ENCODE results near the gene TFF1.
A peak's percentile ranks its signal among the peaks of the same experiment; 100 is the strongest.

The TFF1 gene

DNA sequence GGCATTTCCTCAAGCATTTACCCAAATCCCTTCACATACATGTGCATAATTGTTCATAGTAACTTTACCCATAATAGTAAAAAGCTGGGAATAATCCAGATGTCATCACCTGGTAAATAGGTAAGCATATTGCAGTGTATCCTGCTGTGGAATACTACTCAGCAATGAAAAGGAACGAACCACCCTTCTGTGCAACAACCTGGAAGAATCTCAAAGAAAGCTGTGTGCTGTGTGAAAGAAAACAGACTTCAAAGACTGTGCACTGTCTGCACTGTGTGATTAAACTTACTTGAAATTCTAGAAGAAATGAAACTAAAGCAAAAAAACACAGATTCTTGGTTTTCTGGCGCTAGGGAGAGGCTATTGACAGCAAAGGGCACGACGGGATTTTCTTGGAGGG lies 29.1 kb downstream of the TFF1 start:
- peaks cover 7 to 13% of the 10 kb centered on the region in 2 donors for H3K4me1 Mint-ChIP-seq (ENCODE audit: low read depth in 2 of 2)
- H3K27me3 Mint-ChIP-seq = peaks cover 9 to 20% of the 10 kb centered on the region in 2 donors
- peaks cover 2% of the 10 kb centered on the region for H3K36me3 Mint-ChIP-seq (ENCODE audit: insufficient read depth)
- no peaks in the 10 kb centered on the region for H3K9me3 Mint-ChIP-seq
- DNase-seq = no peak
- H3K4me3 Mint-ChIP-seq = no peak overlapping the region
- ATAC-seq (replicated peaks) = no peak
- no peak overlapping the region for H3K27ac Mint-ChIP-seq

DNA sequence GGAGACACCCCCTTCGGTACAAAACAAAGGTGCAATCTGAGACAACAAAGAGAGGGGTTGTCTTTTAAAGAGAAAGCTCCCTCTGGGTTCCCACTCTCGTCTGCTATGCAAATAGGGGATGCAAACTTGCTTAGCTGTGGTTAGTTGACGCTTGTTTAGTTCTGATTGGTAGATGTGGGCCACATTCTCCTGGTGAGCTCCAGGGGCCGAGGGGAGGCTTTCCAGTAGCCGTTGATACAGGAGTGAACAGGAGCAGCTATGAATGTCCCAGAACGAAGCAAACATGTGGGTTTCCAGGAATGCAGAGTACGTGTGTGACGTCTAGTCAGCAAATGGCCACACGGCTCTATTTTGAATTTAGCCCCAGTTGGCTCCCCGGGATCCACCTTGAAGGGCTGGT lies 30.3 kb downstream of the TFF1 start:
- no peak for DNase-seq
- Mint-ChIP-seq H3K9me3 (peaks cover 5 to 7% of the 10 kb centered on the region in 2 donors), H3K27ac (no peak overlapping the region), H3K27me3 (peaks cover 9 to 20% of the 10 kb centered on the region in 2 donors), H3K4me3 (no peak overlapping the region), H3K36me3 (ENCODE audit: insufficient read depth) (peaks cover 2% of the 10 kb centered on the region), H3K4me1 (ENCODE audit: low read depth in 2 of 2) (peaks cover 7 to 13% of the 10 kb centered on the region in 2 donors)
- ATAC-seq (replicated peaks) = no peak

GRCh38 chr21:42332557-42333317 lies 33.6 kb downstream of the TFF1 start:
- Mint-ChIP-seq H3K27me3 (peaks cover 13 to 18% of the 10 kb centered on the region in 2 donors), H3K9me3 (peaks cover 5 to 12% of the 10 kb centered on the region in 2 donors), H3K27ac (no peak overlapping the region), H3K36me3 (ENCODE audit: insufficient read depth) (peaks cover 2% of the 10 kb centered on the region), H3K4me3 (no peak overlapping the region), H3K4me1 (ENCODE audit: low read depth in 2 of 2) (peaks cover 3 to 4% of the 10 kb centered on the region in 2 donors)
- ATAC-seq (replicated peaks) = no peak
- DNase-seq = no peak

- H3K9me3 Mint-ChIP-seq = peaks cover 5 to 12% of the 10 kb centered on the region in 2 donors
- peaks cover 2% of the 10 kb centered on the region for H3K36me3 Mint-ChIP-seq (ENCODE audit: insufficient read depth)
- ATAC-seq (replicated peaks) = no peak
- no peak overlapping the region for H3K4me3 Mint-ChIP-seq
- DNase-seq = no peak
- H3K27me3 Mint-ChIP-seq = peaks cover 8 to 16% of the 10 kb centered on the region in 2 donors
- H3K4me1 Mint-ChIP-seq (ENCODE audit: low read depth in 2 of 2) = no peaks in the 10 kb centered on the region
- no peak overlapping the region for H3K27ac Mint-ChIP-seq
These were observed 34.7 kb downstream of the TFF1 start for GRCh38 chr21:42331660-42332059.

GRCh38 chr21:42330380-42331371 lies 35.7 kb downstream of the TFF1 start:
- DNase-seq = no peak
- Mint-ChIP-seq H3K36me3 (ENCODE audit: insufficient read depth) (peaks cover 2% of the 10 kb centered on the region), H3K9me3 (peaks cover 5 to 12% of the 10 kb centered on the region in 2 donors), H3K27me3 (peaks cover 13 to 14% of the 10 kb centered on the region in 2 donors), H3K27ac (peak overlapping the region in 1 of 2 donors; percentile 18), H3K4me1 (ENCODE audit: low read depth in 2 of 2) (no peaks in the 10 kb centered on the region), H3K4me3 (no peak overlapping the region)
- ATAC-seq (replicated peaks) = no peak

DNA sequence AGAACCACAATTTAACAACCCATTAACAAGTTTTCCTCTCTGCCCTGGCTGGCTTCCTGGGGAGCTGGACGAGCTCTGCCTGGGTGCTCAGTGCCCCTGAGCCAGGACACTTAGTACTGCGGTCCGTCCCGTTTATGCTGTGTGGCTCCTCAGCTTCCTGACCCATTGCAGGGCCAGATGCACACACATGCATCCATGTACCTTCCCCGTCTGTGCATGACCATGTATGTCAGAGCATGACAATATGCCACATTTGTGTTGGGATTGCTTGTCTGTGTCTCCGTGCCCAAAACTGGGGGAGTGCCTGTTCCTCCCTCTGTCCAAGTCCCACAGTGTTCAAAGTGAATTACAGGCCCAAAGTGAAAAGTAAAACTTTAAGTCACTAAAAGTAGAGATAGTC lies 41.4 kb downstream of the TFF1 start:
- DNase-seq (no peak), ATAC-seq (replicated peaks) (no peak)
- Mint-ChIP-seq H3K27me3 (peaks cover 28 to 64% of the 10 kb centered on the region in 2 donors), H3K9me3 (no peaks in the 10 kb centered on the region), H3K4me1 (ENCODE audit: low read depth in 2 of 2) (peaks cover 0 to 7% of the 10 kb centered on the region in 2 donors), H3K27ac (no peak overlapping the region), H3K4me3 (no peak overlapping the region), H3K36me3 (ENCODE audit: insufficient read depth) (no peaks in the 10 kb centered on the region)

- no peaks in the 10 kb centered on the region for H3K36me3 Mint-ChIP-seq (ENCODE audit: insufficient read depth)
- H3K9me3 Mint-ChIP-seq = no peaks in the 10 kb centered on the region
- H3K27me3 Mint-ChIP-seq = peaks cover 28 to 56% of the 10 kb centered on the region in 2 donors
- DNase-seq (no peak), ATAC-seq (replicated peaks) (no peak)
- H3K4me1 Mint-ChIP-seq (ENCODE audit: low read depth in 2 of 2) = peaks cover 5 to 14% of the 10 kb centered on the region in 2 donors
- H3K27ac Mint-ChIP-seq = no peak overlapping the region
- no peak overlapping the region for H3K4me3 Mint-ChIP-seq
These were observed 44.5 kb downstream of the TFF1 start for GRCh38 chr21:42321845-42322244.

GRCh38 chr21:42321231-42321630 lies 45.1 kb downstream of the TFF1 start:
- no peak for ATAC-seq (replicated peaks)
- Mint-ChIP-seq H3K36me3 (ENCODE audit: insufficient read depth) (no peaks in the 10 kb centered on the region), H3K4me3 (no peak overlapping the region), H3K9me3 (no peaks in the 10 kb centered on the region), H3K4me1 (ENCODE audit: low read depth in 2 of 2) (peaks cover 5 to 14% of the 10 kb centered on the region in 2 donors), H3K27ac (no peak overlapping the region), H3K27me3 (peaks cover 28 to 56% of the 10 kb centered on the region in 2 donors)
- DNase-seq = no peak

GRCh38 chr21:42320791-42321190 lies 45.5 kb downstream of the TFF1 start:
- peaks cover 5 to 14% of the 10 kb centered on the region in 2 donors for H3K4me1 Mint-ChIP-seq (ENCODE audit: low read depth in 2 of 2)
- H3K27ac Mint-ChIP-seq = no peak overlapping the region
- peaks cover 27 to 52% of the 10 kb centered on the region in 2 donors for H3K27me3 Mint-ChIP-seq
- H3K36me3 Mint-ChIP-seq (ENCODE audit: insufficient read depth) = no peaks in the 10 kb centered on the region
- DNase-seq = no peak
- H3K4me3 Mint-ChIP-seq = no peak overlapping the region
- no peaks in the 10 kb centered on the region for H3K9me3 Mint-ChIP-seq
- ATAC-seq (replicated peaks) = no peak

GRCh38 chr21:42319851-42320572 lies 46.3 kb downstream of the TFF1 start:
- ATAC-seq (replicated peaks) (no peak), DNase-seq (no peak)
- H3K27me3 Mint-ChIP-seq = peaks cover 20 to 44% of the 10 kb centered on the region in 2 donors
- H3K27ac Mint-ChIP-seq = peak overlapping the region in 1 of 2 donors; percentile 19
- no peaks in the 10 kb centered on the region for H3K36me3 Mint-ChIP-seq (ENCODE audit: insufficient read depth)
- H3K4me1 Mint-ChIP-seq (ENCODE audit: low read depth in 2 of 2) = peaks cover 5 to 14% of the 10 kb centered on the region in 2 donors
- H3K4me3 Mint-ChIP-seq = no peak overlapping the region
- H3K9me3 Mint-ChIP-seq = no peaks in the 10 kb centered on the region

- H3K27me3 Mint-ChIP-seq = peaks cover 13 to 37% of the 10 kb centered on the region in 2 donors
- peak overlapping the region in 1 of 2 donors; percentile 19 for H3K27ac Mint-ChIP-seq
- no peak for DNase-seq
- H3K9me3 Mint-ChIP-seq = no peaks in the 10 kb centered on the region
- peaks cover 5 to 14% of the 10 kb centered on the region in 2 donors for H3K4me1 Mint-ChIP-seq (ENCODE audit: low read depth in 2 of 2)
- no peaks in the 10 kb centered on the region for H3K36me3 Mint-ChIP-seq (ENCODE audit: insufficient read depth)
- peak; percentile 54 for ATAC-seq (replicated peaks)
- H3K4me3 Mint-ChIP-seq = peak overlapping the region in 1 of 2 donors; percentile 61
These were observed 47.0 kb downstream of the TFF1 start for GRCh38 chr21:42319376-42319775.

DNA sequence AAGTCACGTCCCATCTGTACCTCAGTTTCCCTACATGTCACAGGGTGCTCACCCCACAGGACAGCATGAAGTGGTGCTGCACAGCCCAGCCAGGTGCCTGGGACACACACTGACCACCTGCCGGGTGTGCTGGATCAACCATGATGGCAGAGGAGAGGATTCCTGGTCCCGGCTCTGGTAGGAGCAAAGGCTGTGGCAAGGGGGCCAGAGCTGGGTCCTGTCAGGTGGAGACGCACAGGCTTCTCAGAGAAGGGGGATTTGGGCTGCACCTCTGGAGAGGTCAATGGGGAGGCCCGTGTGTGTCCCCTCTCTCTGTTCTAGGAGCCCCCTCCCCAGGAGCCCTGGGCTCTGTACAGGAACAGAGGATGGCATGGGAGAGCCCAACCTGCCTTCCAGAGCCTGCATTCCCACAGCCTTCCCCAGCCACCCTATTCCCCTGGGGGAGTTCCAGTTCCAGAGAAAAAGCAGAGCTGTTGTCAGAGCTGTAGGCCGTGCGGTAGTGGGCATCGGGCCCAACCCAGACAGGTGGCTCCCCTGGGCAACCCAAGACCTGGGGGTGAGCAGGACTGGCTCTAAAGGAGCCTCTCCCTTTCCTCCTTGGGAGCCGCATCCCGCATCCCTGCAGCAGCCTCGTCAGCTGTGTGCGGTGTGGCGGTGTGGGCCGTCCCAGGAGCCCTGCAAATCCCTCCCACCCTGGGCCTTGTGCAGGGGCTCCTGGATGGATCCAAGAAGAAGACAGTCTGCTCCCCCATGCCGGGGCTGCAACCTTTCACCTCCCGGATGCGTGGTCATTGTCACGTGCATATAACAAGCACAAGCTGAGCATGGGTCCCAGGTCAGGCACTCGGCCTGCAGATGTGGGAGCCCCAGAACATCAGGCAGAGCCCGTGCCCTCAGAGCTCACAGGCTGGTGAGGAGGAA lies 48.2 kb downstream of the TFF1 start:
- no peaks in the 10 kb centered on the region for H3K36me3 Mint-ChIP-seq (ENCODE audit: insufficient read depth)
- H3K27ac Mint-ChIP-seq = peak overlapping the region in 1 of 2 donors; percentile 71
- DNase-seq (no peak), ATAC-seq (replicated peaks) (no peak)
- H3K9me3 Mint-ChIP-seq = no peaks in the 10 kb centered on the region
- H3K27me3 Mint-ChIP-seq = peaks cover 6 to 27% of the 10 kb centered on the region in 2 donors
- peaks cover 5 to 14% of the 10 kb centered on the region in 2 donors for H3K4me1 Mint-ChIP-seq (ENCODE audit: low read depth in 2 of 2)
- H3K4me3 Mint-ChIP-seq = no peak overlapping the region

Data from effector memory CD8-positive, alpha-beta T cell (primary cell).